Kidney (tissue), 14 donors: ENCODE results near the gene CHML. TPM values are rescaled to one million over a fixed set of nuclear protein-coding genes. Genes with fewer than 3 reads are reported as not detected.

Experiments
- DNase-seq, 5 donors: peaks; one replicate each; pipeline ENCODE4 v3.0.0-alpha.2; 2013 to 2020
- FAIRE-seq: peaks from 2 replicates; lab custom pipeline; 2012; peaks lifted over from hg19 to GRCh38; lab: Jason Lieb, UNC
- H3K27ac ChIP-seq, 2 donors: one replicate each; pipeline ENCODE4 v1.7.0; 2013; ENCODE audit warnings: low read depth in 2 of 2, low read length in 2 of 2, inconsistent platforms in 1 of 2
- H3K27me3 ChIP-seq: one replicate; pipeline ENCODE4 v1.7.1; 2013; ENCODE audit warnings: low read length, inconsistent platforms; ENCODE audit not compliant: control insufficient read depth, insufficient read depth
- H3K36me3 ChIP-seq, 3 donors: one replicate each; pipeline versions ENCODE4 v1.7.0 to v1.7.1; 2013; ENCODE audit warnings: low read length in 3 of 3, control low read depth in 1 of 3, inconsistent platforms in 1 of 3; ENCODE audit not compliant: insufficient read depth in 3 of 3, control insufficient read depth in 2 of 3
- H3K4me1 ChIP-seq, 3 donors: one replicate each; pipeline versions ENCODE4 v1.7.0 to v1.7.1; 2013; ENCODE audit warnings: low read length in 3 of 3, inconsistent platforms in 1 of 3, low read depth in 1 of 3; ENCODE audit not compliant: control insufficient read depth in 2 of 3, insufficient read depth in 2 of 3
- H3K4me3 ChIP-seq, 3 donors: one replicate each; pipeline versions ENCODE4 v1.7.0 to v1.8.1; 2013; ENCODE audit warnings: low read length in 3 of 3, control low read depth in 1 of 3, inconsistent platforms in 1 of 3
- H3K9ac ChIP-seq, 3 donors: one replicate each; pipeline versions ENCODE4 v1.7.0 to v1.7.1; 2013; ENCODE audit warnings: low read length in 3 of 3, control low read depth in 1 of 3, inconsistent platforms in 1 of 3
- H3K9me3 ChIP-seq, 3 donors: one replicate each; pipeline versions ENCODE4 v1.7.0 to v1.7.1; 2013; ENCODE audit warnings: low read length in 3 of 3, control low read depth in 1 of 3, inconsistent platforms in 1 of 3; ENCODE audit not compliant: control insufficient read depth in 2 of 3, insufficient read depth in 1 of 3
- CTCF ChIP-seq: IDR thresholded peaks from 3 replicates; pipeline ENCODE4 v1.5.1; 2012; ENCODE audit warnings: mild to moderate bottlenecking, moderate library complexity, borderline replicate concordance; ENCODE audit not compliant: insufficient read depth; ENCODE audit errors: extremely low read depth
- intact Hi-C: fragments of 100-400 bp; cut with DNase I; formaldehyde crosslinking; loops from one replicate; pipeline ENCODE4 v1.11.1; 2022
- polyA plus RNA-seq: library from polyadenylated mRNA; stranded (reverse); fragments of 350-450 nt; fragmentation: Illumina TruSeq; extraction: RNeasy Lipid Tissue Mini Kit (QIAGEN cat#74804); gene quantifications from one replicate; pipeline ENCODE4 v1.2.3, GENCODE V29; 2014; ENCODE audit warnings: low read depth, low replicate concordance; ENCODE audit not compliant: insufficient read depth
- total RNA-seq: library from RNA; stranded (reverse); fragmentation: NEBNext Ultra II Directional; extraction: Animal tissue kit (Norgen Biotek cat#: 25700); gene quantifications from one replicate; pipeline ENCODE4 v1.2.1, GENCODE V29; 2021
- donor health status: control.
- donor health status: control.
- donor health status: control.
- donor health status: control.
- donor health status: control.
- donor health status: DM: yes; HTN: yes; CAD: no.
- donor health status: Normal renal cell carcinoma (clear cell type).

Gene CHML
- total and polyA plus RNA-seq, 2 donors from 2014 or later: 1.8 to 7.3 TPM

- no peaks in the 10 kb centered on the region for H3K36me3 ChIP-seq
- peak in 1 of 5 donors; percentile 30 for DNase-seq
- no peak overlapping the region for H3K27ac ChIP-seq
- H3K9me3 ChIP-seq: no peaks in the 10 kb centered on the region
- intact Hi-C loops: no loop called here
- no peak overlapping the region for H3K9ac ChIP-seq
- H3K4me3 ChIP-seq: no peak overlapping the region
- no peak for TF ChIP-seq CTCF
- no peak for FAIRE-seq
- no peaks in the 10 kb centered on the region for H3K27me3 ChIP-seq
- no peaks in the 10 kb centered on the region for H3K4me1 ChIP-seq
Observed at GRCh38 chr1:241654019-241654418, 13.8 kb upstream of the CHML start.

- TF ChIP-seq CTCF: no peak
- no peak within 1 kb of the TSS for H3K4me3 ChIP-seq
- H3K36me3 ChIP-seq: no peaks in the 10 kb centered on the region
- no peak within 1 kb of the TSS for H3K27ac ChIP-seq
- H3K4me1 ChIP-seq: no peaks in the 10 kb centered on the region
- H3K27me3 ChIP-seq: no peaks in the 10 kb centered on the region
- FAIRE-seq (no peak), DNase-seq (no peak)
- no peaks in the 10 kb centered on the region for H3K9me3 ChIP-seq
- no peak within 1 kb of the TSS for H3K9ac ChIP-seq
- intact Hi-C loops: no loop called here
Observed at GRCh38 chr1:241652012-241652411, 11.8 kb upstream of the CHML start, which contains the start of gene WDR64. WDR64 (plus strand) TSS chr1:241652281; CDS start chr1:241652485, 204 bp downstream.

- Histone ChIP-seq H3K27ac (no peak overlapping the region), H3K36me3 (no peaks in the 10 kb centered on the region), H3K27me3 (no peaks in the 10 kb centered on the region), H3K9ac (no peak overlapping the region), H3K4me3 (no peak overlapping the region), H3K4me1 (no peaks in the 10 kb centered on the region), H3K9me3 (no peaks in the 10 kb centered on the region)
- DNase-seq (no peak), FAIRE-seq (no peak)
- intact Hi-C loops: no loop called here
- TF ChIP-seq CTCF: no peak
Observed at GRCh38 chr1:241648159-241648558, 8.0 kb upstream of the CHML start.

GRCh38 chr1:241647658-241648057 is 7.5 kb upstream of the CHML start:
- Histone ChIP-seq H3K4me1 (no peaks in the 10 kb centered on the region), H3K4me3 (no peak overlapping the region), H3K27ac (no peak overlapping the region), H3K27me3 (no peaks in the 10 kb centered on the region), H3K9me3 (no peaks in the 10 kb centered on the region), H3K9ac (no peak overlapping the region), H3K36me3 (no peaks in the 10 kb centered on the region)
- intact Hi-C loops: no loop called here
- no peak for FAIRE-seq
- DNase-seq: no peak
- TF ChIP-seq CTCF: no peak
